ENCODE measurements around the gene ENOX1. TPM values are rescaled to one million over a fixed set of nuclear protein-coding genes. Genes with fewer than 3 reads are reported as not detected.

The ENOX1 gene
- total and polyA plus RNA-seq, 2 of the 13 experiments (the other 11 are each of a cell fraction or from before 2014, with no cell fraction given): not detected

DNA sequence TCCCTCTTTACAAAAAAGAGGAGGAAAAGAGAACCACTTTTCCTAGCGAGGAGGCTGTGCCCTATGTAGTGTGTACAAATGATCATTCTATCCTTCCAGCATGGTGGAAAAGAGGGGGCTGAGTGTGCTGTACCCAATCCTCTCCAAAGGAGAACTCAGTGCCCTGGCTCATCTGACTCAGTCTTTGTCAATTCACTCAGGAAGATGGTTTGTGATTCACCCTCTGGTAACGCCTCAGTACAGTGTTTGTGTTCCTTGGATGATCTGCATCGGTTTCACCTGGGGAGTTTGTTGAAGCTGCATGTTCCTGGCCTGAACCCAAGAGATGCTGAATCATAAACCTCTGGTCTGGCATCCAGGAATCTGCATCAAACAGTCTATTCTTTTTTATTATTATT is 18.3 kb upstream of the ENOX1 start:
- CTCF ChIA-PET (ENCODE audit: low intra/inter-chr PET ratio, low total read pairs): interaction anchor here (1.5 to 1.8 kb wide), 2 partner anchors 835 to 1210 kb away, joined by 10 to 15 read pairs; no protein-coding TSS in a partner anchor
- ATAC-seq (no peak), FAIRE-seq (no peak), DNase-seq (ENCODE audit: low spot score) (peak; percentile 12)
- no peak overlapping the region for H3K27ac ChIP-seq (ENCODE audit: extremely low read length, insufficient read depth, low read length)
- no peak overlapping the region for H3K4me2 ChIP-seq (ENCODE audit: low read depth, low read length)
- intact Hi-C loops (cut with micrococcal nuclease; ENCODE audit: unreplicated experiment): no loop called here
- H3K9me3 ChIP-seq (ENCODE audit: low read length): no peaks in the 10 kb centered on the region
- no peaks in the 10 kb centered on the region for H3K79me2 ChIP-seq (ENCODE audit: insufficient read depth, low read length)
- no peaks in the 10 kb centered on the region for H4K20me1 ChIP-seq (ENCODE audit: insufficient read depth, low read length)
- in situ Hi-C loops (cut with HindIII; ENCODE audit: extremely low pct_ligation_motif_present, low pct_unique_long_range_greater_than_20kb): loop anchor here (25.0 kb wide), 1 partner anchor 843 kb away; no protein-coding TSS in a partner anchor
- no peaks in the 10 kb centered on the region for H3K27me3 ChIP-seq (ENCODE audit: control insufficient read depth in 1 of 2, insufficient read depth in 2 of 2, low read length in 2 of 2)
- BruUV-seq (replicated peaks): no TSS peak
- H3K36me3 ChIP-seq (replicated peaks in 1 of 2; ENCODE audit: control insufficient read depth in 1 of 2, insufficient read depth in 2 of 2, low read length in 2 of 2): no peaks in the 10 kb centered on the region
- no peaks in the 10 kb centered on the region for H3K4me1 ChIP-seq (ENCODE audit: insufficient read depth, low read length)
- POLR2A ChIA-PET: no interaction called here
- 0% methylated on average over 3 of the region's 3 CpGs for WGBS (ENCODE audit: low lambda C conversion rate)
- no peak overlapping the region for H3K4me3 ChIP-seq (replicated peaks in 1 of 3; ENCODE audit: insufficient read depth in 1 of 3, low read depth in 2 of 3, low read length in 3 of 3)
- H2AFZ ChIP-seq (ENCODE audit: low read length): no peak overlapping the region
- H3K9ac ChIP-seq (ENCODE audit: insufficient read depth, low read depth, low read length): no peak overlapping the region
- TF ChIP-seq, protein P1, sequence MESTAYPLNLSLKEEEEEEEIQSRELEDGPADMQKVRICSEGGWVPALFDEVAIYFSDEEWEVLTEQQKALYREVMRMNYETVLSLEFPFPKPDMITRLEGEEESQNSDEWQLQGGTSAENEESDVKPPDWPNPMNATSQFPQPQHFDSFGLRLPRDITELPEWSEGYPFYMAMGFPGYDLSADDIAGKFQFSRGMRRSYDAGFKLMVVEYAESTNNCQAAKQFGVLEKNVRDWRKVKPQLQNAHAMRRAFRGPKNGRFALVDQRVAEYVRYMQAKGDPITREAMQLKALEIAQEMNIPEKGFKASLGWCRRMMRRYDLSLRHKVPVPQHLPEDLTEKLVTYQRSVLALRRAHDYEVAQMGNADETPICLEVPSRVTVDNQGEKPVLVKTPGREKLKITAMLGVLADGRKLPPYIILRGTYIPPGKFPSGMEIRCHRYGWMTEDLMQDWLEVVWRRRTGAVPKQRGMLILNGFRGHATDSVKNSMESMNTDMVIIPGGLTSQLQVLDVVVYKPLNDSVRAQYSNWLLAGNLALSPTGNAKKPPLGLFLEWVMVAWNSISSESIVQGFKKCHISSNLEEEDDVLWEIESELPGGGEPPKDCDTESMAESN (CRISPR knock-in tag; conservative IDR thresholded peaks at IDR 0.05): no peak
- TF ChIP-seq NR2F6 (IDR thresholded peaks at IDR 0.05) (no peak), NR2F6 (CRISPR knock-in tag; IDR thresholded peaks at IDR 0.05) (no peak), KLF16 (CRISPR knock-in tag; IDR thresholded peaks at IDR 0.05) (no peak), NFYB (CRISPR knock-in tag; IDR thresholded peaks at IDR 0.05) (no peak), FOXM1 (CRISPR knock-in tag; IDR thresholded peaks at IDR 0.05) (no peak), PPARG (CRISPR knock-in tag; conservative IDR thresholded peaks at IDR 0.05) (no peak), IKZF1 (IDR thresholded peaks at IDR 0.05) (no peak), ZNF3 (CRISPR knock-in tag; IDR thresholded peaks at IDR 0.05) (no peak)
- TF ChIP-seq, protein P2, sequence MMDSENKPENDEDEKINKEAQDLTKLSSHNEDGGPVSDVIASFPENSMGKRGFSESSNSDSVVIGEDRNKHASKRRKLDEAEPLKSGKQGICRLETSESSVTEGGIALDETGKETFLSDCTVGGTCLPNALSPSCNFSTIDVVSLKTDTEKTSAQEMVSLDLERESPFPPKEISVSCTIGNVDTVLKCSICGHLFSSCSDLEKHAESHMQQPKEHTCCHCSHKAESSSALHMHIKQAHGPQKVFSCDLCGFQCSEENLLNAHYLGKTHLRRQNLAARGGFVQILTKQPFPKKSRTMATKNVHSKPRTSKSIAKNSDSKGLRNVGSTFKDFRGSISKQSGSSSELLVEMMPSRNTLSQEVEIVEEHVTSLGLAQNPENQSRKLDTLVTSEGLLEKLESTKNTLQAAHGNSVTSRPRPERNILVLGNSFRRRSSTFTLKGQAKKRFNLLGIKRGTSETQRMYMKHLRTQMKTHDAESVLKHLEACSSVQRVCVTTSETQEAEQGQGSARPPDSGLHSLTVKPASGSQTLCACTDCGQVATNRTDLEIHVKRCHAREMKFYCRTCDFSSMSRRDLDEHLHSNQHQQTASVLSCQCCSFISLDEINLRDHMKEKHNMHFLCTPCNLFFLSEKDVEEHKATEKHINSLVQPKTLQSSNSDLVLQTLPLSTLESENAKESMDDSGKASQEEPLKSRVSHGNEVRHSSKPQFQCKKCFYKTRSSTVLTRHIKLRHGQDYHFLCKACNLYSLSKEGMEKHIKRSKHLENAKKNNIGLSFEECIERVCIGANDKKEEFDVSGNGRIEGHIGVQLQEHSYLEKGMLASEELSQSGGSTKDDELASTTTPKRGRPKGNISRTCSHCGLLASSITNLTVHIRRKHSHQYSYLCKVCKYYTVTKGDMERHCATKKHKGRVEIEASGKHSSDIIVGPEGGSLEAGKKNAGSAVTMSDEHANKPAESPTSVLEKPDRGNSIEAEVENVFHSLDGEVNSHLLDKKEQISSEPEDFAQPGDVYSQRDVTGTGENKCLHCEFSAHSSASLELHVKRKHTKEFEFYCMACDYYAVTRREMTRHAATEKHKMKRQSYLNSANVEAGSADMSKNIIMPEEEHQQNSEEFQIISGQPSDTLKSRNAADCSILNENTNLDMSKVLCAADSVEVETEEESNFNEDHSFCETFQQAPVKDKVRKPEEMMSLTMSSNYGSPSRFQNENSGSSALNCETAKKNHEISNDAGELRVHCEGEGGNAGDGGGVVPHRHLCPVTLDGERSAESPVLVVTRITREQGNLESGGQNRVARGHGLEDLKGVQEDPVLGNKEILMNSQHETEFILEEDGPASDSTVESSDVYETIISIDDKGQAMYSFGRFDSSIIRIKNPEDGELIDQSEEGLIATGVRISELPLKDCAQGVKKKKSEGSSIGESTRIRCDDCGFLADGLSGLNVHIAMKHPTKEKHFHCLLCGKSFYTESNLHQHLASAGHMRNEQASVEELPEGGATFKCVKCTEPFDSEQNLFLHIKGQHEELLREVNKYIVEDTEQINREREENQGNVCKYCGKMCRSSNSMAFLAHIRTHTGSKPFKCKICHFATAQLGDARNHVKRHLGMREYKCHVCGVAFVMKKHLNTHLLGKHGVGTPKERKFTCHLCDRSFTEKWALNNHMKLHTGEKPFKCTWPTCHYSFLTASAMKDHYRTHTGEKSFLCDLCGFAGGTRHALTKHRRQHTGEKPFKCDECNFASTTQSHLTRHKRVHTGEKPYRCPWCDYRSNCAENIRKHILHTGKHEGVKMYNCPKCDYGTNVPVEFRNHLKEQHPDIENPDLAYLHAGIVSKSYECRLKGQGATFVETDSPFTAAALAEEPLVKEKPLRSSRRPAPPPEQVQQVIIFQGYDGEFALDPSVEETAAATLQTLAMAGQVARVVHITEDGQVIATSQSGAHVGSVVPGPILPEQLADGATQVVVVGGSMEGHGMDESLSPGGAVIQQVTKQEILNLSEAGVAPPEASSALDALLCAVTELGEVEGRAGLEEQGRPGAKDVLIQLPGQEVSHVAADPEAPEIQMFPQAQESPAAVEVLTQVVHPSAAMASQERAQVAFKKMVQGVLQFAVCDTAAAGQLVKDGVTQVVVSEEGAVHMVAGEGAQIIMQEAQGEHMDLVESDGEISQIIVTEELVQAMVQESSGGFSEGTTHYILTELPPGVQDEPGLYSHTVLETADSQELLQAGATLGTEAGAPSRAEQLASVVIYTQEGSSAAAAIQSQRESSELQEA (CRISPR knock-in tag; IDR thresholded peaks at IDR 0.05; ENCODE audit: not compliant biosample characterization): no peak
- TF ChIP-seq, protein P3, sequence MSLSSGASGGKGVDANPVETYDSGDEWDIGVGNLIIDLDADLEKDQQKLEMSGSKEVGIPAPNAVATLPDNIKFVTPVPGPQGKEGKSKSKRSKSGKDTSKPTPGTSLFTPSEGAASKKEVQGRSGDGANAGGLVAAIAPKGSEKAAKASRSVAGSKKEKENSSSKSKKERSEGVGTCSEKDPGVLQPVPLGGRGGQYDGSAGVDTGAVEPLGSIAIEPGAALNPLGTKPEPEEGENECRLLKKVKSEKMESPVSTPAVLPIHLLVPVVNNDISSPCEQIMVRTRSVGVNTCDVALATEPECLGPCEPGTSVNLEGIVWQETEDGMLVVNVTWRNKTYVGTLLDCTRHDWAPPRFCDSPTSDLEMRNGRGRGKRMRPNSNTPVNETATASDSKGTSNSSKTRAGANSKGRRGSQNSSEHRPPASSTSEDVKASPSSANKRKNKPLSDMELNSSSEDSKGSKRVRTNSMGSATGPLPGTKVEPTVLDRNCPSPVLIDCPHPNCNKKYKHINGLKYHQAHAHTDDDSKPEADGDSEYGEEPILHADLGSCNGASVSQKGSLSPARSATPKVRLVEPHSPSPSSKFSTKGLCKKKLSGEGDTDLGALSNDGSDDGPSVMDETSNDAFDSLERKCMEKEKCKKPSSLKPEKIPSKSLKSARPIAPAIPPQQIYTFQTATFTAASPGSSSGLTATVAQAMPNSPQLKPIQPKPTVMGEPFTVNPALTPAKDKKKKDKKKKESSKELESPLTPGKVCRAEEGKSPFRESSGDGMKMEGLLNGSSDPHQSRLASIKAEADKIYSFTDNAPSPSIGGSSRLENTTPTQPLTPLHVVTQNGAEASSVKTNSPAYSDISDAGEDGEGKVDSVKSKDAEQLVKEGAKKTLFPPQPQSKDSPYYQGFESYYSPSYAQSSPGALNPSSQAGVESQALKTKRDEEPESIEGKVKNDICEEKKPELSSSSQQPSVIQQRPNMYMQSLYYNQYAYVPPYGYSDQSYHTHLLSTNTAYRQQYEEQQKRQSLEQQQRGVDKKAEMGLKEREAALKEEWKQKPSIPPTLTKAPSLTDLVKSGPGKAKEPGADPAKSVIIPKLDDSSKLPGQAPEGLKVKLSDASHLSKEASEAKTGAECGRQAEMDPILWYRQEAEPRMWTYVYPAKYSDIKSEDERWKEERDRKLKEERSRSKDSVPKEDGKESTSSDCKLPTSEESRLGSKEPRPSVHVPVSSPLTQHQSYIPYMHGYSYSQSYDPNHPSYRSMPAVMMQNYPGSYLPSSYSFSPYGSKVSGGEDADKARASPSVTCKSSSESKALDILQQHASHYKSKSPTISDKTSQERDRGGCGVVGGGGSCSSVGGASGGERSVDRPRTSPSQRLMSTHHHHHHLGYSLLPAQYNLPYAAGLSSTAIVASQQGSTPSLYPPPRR (CRISPR knock-in tag; IDR thresholded peaks at IDR 0.05; ENCODE audit: borderline replicate concordance): no peak

Data from HepG2 (cell line).